GM19467 (cell line): Measurements from ENCODE around the gene NIPAL3.
"Not testable (repeated sequence)": the region's sequence is repeated elsewhere in the genome, so short reads cannot be mapped to it uniquely, and the experiment has no call there.

Source experiments
- ATAC-seq: cut with Tn5 transposase; IDR thresholded peaks from one replicate; pipeline ENCODE4 v1.9.1; 2021; ENCODE audit warnings: mild to moderate bottlenecking, moderate library complexity; ENCODE audit not compliant: unreplicated experiment

NIPAL3 gene

DNA sequence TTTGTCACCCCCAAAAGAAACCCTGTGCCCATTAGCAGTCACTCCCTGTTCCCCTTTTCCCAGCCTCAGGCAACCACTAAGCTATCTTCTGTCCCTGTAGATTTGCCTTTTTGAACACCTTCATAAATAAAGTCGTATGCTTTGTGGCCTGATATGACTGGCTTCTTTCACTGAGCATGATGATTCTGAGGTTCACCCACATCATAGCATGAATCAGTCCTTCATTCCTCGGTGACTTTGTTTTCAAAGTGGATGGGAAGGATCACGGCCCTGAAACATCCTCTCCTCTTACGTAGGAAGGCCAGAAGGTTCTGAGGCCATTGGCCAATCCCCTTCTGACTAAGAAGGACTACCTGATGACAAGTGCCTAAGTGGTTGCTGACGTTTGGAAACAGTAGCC, 39.1 kb downstream of the NIPAL3 start:
- no peak for ATAC-seq

DNA sequence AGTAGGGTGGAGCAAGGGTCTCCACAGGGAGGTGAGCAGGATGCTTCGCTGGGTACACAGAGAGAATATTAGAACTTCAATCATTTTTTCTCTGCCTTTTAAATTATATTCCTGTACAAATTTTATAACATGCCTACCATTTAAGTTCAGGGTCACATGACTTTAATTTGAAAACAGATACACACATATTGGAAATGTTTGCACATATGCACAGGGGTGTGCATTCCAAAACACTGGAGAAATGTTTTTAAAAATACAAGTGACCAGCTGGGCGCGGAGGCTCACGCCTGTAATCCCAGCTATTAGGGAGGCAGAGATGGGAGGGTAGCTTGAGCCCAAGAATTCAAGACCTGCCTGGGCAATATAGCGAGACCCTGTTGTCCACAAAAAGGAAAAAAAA, 39.7 kb downstream of the NIPAL3 start:
- ATAC-seq: no peak

DNA sequence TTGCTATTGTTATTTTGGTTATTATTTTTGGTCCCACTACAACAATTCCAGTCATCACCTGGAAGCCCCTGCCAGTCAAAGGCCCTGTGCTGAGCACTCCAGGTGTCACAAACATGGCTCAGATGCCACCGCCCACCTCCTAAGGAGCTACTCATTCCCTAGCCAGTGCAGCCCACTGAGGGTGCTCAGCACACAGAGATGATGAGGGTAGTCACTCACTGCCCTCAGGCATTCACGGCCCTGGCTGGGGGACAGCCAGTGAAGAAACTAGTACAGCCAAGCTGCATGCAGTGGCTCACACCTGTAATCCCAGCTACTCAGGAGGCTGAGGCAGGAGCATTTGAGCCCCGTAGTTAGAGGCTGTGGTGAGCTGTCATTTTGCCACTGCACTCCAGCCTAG, 42.3 kb downstream of the NIPAL3 start:
- no peak for ATAC-seq

DNA sequence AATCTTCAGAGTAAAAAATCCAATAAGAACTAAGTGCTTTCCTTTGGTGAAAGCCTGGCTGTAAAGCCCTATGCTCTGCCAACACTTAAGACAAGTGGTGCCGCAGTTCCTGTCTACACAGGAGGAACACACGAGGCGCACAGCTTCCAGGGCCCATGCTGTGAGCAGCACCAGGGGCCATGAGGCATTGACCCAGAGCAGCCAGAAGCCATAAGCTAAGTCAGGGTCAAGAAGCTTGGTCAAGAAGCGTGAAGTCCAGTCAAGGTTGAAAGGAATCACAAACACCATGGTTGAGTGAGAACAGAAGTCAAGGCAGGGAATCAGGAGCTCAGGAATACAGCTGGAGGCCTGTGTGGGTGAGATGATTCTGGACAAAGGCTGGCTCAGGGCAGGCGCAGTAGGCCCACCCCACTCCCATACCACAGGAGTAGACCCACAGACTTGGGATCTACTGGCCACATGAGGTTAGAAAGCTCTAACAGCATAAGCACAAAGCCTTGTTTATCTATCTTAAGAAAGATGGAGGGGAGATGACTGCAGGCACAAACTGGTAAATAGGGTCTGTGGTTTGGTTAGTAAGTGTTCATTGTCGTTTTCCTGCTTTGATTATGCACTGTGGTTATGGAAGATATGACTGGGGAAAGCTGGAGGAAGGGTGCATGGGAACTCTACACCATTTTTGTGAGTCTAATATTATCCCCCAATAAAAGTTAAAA, 44.1 kb downstream of the NIPAL3 start:
- no peak for ATAC-seq

DNA sequence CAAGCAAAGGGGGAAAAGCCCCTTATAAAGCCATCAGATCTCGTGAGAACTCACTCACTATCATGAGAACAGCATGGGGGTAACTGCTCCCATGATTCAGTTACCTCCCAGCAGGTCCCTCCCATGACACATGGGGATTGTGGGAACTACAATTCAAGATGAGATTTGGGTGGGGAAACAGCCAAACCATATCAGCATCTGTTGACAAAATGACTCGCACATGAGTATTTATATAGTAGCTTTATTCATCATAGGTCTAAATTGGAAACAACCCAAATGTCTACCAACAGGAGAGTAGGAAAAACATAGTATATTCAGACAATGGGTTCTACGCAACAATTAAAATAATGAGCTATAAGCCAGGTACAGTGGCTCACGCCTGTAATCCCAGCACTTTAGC, 46.5 kb downstream of the NIPAL3 start:
- not testable (repeated sequence) for ATAC-seq

DNA sequence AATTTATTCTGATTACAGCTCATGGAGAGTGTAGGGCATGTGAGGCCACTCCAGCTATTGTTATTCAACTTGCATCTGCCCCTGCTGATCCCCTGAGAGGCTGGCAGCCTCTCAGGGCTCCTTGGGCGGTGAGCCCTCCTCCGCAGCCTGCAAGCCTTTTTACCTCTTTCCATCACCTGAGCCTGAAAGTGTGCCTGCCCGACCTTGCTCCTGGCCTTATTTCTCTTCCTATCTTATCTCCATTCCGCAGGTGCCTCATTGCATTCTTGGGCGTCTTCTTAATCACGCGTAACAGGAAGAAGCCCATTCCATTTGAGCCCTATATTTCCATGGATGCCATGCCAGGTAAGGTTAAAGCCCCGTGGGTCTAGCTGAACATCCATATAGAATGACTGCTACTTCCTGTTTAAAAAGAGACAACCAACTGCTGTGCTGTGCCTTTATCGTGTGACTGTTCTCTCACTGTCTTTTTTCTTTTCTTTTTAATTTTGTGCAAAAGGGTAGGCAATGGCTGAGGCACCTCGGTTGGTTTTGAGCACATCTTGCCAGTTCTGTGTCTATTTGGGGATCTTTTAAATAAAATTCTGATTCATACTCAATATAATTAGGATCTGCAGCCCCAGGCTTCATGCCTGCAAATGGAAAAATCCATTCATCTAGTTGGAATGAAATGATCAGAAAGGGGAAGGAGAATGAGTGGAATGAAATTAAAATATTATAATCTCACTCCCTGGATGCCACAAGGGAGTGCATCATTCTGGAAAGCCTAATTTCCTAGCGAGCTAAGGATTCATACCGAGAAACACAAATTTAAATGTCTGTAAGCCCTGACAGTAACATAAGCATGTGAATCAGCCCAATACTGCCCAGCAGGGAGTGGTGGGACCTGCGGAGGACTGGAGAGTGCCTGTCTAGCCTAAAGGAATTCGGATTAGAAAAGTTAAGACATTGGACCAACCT, 48.5 kb downstream of the NIPAL3 start:
- no peak for ATAC-seq

DNA sequence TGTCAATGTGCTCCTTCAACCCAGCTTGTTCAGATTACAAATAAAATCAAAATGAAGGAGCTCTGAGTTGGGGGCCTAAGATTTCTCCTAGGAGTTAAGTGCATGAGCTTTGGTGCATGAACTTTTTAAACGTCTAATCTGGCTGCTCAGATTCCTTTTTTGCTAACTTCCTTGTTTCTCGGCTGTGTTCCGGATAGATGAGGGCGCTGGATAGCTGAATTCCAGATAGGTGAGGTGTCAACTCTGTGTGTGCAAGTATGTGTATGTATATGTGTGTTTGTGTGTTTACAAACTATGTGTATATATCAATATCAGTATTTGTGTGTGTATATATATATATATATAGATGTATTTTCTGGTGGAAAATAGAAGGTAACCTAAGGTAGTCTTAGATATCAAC, 49.5 kb downstream of the NIPAL3 start:
- ATAC-seq: no peak

DNA sequence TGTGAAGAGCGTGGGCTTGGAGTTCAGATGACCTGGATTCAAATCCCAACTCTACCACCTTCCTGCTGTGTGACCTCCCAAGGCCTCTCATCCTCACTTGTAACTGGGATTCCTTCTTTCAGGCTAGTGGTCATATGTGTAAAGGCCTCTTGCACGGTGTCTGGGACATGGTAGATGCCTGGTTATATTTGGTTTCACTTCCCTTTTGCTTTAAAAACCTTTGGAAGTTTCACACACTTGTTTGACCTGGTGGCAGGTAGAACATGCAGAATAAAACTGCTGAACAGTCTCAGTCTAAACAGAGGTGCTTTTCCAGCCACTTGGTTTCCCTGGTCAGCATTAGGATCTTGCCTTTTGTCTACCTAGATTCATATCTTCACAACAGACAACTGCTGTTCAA, 50.0 kb downstream of the NIPAL3 start:
- ATAC-seq: no peak

DNA sequence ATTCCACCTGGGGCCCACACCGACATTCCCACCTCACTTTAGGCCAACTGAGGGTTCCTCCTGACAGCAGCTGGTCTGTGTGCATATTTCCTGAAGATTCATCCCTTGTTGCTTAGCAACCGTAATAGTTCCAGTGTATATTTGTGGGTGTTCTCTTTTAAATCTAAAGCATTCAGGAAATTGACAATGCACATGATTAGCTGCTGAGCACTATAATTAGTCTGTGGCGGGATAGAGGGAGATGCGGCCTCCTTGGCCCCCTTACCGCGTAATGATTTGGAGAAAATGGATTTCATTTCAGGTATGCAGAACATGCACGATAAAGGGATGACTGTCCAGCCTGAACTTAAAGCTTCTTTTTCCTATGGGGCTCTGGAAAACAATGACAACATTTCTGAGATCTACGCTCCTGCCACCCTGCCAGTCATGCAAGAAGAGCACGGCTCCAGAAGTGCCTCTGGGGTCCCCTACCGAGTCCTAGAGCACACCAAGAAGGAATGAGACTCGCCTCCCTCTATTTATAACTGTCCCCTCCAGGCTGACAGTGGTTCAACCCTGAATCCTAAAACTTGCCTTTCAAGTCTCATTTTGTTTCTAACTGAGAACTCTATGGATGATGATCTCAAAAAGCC, 53.2 kb downstream of the NIPAL3 start:
- ATAC-seq: no peak

DNA sequence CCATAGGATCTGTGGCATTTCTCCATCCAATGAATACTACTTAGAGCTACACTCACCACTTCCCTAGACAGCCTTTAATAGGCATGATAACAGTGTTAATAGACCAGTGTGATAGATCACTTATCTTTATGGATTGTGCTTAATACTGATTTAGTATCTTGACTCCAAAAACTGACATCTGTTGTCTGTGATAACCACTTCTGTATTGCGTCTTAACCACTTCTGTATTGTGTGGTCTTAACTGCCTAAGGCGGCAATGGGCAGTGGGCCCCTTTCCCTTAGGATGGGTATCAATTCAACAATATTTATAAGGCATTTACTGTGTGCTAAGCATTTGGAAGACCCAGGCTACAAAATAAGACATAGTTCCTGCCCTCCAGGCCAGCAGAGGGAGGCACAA, 55.0 kb downstream of the NIPAL3 start:
- ATAC-seq: no peak

DNA sequence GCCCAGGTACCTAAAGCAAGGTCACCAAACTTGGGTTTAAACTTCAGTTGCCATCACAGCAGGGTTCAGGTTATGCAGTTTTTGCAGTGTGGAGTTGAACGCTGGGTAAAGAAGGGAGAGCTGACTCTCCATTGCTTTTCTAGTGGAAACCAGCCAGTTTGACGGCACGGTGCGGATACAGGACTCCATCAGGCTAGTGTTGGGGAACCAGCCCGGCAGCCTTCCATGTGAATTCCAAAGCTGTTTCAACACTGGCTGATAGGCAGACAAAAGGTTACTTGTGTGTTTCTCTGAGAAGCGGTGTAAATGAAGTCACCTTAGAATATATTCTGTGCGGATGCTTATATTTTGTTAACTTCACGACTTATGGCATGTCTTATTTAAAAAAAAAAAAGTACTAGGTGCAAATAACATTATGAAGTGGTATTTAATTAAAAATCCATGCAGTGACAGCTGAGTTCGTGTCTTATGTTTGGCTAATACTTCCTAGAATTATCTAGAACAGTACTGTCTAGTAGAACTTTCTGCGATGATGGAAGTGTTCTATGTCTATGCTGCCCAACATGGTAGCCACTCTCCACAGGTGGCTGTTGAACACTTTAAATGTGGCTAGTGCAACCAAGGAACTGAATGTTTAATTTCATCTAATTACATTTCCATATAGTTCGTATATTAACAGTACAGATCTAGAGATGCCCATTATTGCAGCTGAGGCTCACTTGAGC, 57.1 kb downstream of the NIPAL3 start:
- no peak for ATAC-seq

DNA sequence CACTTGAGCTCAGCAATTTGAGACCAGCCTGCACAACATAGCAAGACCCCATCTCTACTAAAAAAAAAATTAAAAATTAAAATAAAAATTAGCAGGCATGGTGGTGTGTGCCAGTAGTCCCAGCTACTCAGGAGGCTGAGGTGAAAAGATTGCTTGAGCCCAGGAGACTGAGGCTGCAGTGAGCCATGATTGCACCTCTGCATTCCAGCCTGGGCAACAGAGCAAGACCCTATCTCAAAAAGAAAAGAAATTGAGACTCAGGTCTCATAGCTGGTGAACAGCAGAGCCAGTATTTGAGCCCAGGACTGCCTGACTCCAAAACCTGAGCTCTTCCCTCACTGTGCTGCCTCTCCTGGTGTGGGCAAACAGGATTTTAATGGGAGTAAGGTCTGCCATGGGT, 58.6 kb downstream of the NIPAL3 start:
- ATAC-seq: no peak

DNA sequence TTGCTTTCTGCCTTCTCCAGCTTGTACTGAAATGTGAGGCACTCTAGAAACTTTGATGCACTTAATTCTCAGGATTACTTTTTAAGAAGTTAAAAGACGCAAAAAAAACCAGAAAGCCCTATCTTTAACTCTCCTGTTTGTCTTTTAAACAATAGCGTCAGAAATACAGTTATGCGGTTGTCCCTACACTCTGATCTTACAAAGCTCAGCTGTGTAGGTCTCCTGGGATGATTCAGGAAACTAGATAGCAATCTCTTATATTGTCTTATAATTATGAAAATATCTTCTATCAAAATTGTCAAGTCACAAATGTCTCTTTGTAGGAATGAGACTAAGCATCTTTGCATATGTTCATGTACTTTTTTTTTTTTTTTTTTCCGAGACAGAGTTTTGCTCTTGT, 60.1 kb downstream of the NIPAL3 start:
- ATAC-seq: no peak

DNA sequence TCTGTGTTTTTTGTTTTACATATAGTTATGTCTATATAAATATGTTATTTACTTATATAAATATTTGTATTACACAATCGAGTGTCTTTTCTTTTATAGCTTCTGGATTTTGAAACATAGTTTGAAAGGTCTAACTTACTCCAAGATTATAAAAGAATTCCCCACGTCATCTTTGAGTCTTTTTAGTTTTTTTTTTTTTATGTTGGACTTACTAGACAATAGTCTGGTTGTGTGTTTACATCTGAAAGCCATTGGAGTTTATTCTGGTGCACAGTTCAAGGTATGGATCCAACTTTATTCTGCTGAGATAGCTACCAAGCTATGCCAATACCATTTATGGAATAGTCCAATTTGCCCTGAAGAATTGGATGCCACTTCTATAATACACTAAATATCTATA, 61.0 kb downstream of the NIPAL3 start:
- no peak for ATAC-seq

DNA sequence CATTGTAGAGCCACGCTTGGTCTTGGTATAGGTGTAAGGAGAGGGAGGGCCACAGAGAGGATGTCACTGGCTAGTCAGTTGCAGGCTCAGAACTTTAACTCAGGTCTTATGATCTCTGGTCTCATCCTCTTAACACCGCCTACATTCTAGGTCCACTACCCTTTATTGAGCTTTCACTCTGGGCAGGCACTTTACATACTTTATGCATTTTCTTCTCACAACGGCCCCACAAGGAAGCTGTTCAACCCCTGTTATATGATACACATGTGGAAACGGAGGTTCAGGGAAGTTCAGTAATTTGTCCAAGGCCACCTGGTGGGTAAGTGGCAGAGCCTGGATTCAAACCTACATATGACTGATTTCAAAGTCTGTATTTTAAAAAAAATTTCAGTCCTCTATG, 61.7 kb downstream of the NIPAL3 start:
- ATAC-seq: no peak

DNA sequence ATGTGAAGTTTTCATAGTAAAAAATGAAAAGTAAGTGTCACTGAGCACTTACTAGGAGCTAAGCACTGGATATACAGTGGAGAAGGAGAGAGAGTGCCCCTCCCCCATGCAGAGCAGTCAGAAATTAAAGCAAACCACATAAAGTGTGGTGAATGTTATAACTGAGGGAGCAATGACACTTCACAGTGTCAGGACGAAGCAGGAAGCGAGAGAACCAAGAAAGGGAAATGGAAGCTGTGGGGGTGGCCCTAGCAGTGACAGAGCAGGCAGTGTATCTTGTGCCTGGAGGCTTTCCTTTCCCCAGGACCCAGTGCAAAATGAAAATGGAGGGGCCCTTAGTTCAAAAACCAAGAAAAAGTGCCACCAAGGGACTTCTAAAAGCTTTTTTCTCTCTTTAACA, 65.5 kb downstream of the NIPAL3 start:
- ATAC-seq: no peak

DNA sequence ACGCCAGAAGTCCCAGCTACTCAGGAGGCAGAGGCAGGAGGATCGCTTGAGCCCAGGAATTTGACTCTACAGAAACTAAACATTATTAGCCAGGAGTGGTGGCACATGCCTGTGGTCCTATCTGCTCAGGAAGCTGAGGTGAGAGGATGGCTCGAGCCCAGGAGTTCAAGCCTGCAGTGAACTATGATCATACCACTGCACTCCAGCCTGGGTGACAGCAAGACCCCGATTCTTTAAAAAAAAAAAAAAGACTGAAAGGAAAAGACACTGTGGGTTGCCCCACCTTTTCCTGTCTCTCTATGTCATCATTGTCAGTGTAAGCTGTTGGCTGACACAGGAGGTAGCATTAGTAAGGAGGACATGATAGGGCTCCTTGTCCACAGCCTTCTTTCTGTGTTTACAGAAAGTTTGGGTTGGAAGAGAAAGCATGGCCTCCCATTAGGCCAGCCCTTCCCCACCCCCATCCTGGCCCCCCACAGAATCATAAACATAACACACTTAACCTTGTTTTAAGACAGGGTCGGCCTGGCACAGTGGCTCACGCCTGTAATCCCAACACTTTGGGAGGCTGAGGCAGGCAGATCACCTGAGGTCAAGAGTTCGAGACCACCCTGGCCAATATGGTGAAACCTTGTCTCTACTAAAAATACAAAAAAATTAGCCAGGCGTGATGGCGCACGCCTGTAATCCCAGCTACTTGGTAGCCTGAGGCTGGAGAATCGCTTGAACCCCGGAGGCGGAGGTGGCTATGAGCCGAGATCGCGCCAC, 66.4 kb downstream of the NIPAL3 start:
- ATAC-seq: no peak

DNA sequence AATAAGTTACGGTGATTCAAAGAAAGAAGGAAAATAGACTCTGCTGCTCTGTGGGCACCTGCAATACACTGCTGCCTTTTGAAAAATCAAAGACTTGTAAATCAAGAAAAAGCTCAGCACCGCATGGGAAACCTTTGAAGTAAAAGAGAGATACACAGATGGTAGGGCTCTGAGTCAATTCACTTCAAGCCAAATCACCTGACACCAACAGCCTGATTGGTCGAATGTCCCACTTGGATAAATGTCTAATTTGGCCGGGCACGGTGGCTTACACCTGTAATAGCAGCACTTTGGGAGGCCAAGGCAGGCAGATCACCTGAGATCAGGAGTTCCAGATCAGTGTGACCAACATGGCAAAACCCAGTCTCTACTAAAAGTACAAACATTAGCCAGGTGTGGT, 67.8 kb downstream of the NIPAL3 start:
- ATAC-seq: no peak

DNA sequence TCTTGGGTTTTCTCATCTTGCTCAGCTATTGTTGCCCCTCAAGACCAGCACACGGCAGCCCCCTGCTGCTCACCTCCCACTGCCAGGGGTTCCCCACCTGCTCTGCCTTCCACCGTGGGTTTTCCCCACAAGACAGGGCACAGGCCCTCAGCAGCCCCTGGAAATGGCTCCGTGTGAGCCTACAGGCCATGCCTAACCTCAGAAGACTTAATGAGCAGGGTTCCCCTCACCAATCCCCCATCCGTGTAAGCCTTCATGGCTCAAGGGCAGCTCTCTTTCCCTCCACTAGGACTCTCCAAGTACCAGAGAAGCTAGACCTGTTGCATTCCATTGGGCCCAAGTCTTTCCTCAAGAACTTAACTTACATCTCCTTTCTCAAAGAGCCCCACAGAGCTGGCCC, 68.6 kb downstream of the NIPAL3 start:
- no peak for ATAC-seq

DNA sequence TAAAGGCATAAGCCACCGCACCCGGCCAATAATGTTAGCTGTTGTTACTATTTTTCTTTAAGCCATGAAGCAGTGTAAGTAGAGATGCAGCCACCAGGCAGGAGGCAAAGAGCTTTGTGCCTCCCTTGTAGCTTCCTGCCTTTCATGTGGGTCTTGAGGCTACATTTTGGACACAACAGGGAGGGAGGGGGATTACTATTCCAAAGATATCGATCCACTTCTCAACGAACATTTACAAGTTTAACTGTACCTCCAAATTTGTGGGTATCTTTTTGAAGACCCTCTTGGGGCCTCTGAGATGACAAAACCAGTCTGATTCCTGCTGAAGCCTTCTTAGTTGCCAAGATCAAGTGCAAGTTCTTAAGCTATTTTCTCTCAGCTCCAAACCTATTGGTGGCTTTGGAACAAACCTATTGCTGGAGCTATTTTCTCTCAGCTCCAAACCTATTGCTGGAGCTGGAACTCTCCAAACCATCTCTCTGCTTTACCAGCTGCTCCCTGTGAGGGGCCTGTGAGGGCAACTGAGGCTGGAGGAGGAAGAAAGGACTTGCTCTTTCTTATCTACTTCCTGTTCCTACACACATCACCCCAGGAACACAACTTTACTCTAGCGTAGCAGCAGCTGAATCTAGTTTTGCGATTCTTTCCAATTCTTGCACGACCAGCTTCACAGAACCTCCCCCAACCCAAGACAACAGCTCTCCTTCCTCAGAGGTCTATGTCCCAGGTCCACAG, 70.9 kb downstream of the NIPAL3 start:
- ATAC-seq: no peak
